Measurements from ENCODE around the gene HDDC3.

Gene HDDC3

GRCh38 chr15:90885432-90886290, 46.7 kb downstream of the HDDC3 start:
- no peak for TF ChIP-seq EGR1 (IDR thresholded peaks at IDR 0.05)
- TF ChIP-seq RAD21 (IDR thresholded peaks at IDR 0.05; ENCODE audit: low read depth): peak; percentile 97
- peak; percentile 72; the same call in 1 of the 2 replicates for TF ChIP-seq ZBTB7A (IDR thresholded peaks at IDR 0.05; ENCODE audit: low read depth)

GRCh38 chr15:90884719-90885431, 47.5 kb downstream of the HDDC3 start:
- TF ChIP-seq EGR1 (IDR thresholded peaks at IDR 0.05): no peak
- TF ChIP-seq CREB1 (IDR thresholded peaks at IDR 0.05; ENCODE audit: low read depth): no peak
- TF ChIP-seq ZBTB7A (IDR thresholded peaks at IDR 0.05; ENCODE audit: low read depth): no peak
- no peak for TF ChIP-seq FOXM1 (IDR thresholded peaks at IDR 0.05; ENCODE audit: borderline replicate concordance, low read depth)
- TF ChIP-seq EP300 (IDR thresholded peaks at IDR 0.05; ENCODE audit: borderline replicate concordance): no peak
- no peak for TF ChIP-seq CEBPB (IDR thresholded peaks at IDR 0.05)
- TF ChIP-seq USF1 (IDR thresholded peaks at IDR 0.05): no peak
- TF ChIP-seq MAX (IDR thresholded peaks at IDR 0.05): no peak
- no peak for TF ChIP-seq YY1 (IDR thresholded peaks at IDR 0.05; ENCODE audit: low read depth)
- no peak for TF ChIP-seq TEAD4 (IDR thresholded peaks at IDR 0.05)
- no peak for TF ChIP-seq NFIC (IDR thresholded peaks at IDR 0.05)
- no peak for TF ChIP-seq TCF12 (IDR thresholded peaks at IDR 0.05; ENCODE audit: low read depth)
- TF ChIP-seq TAF1 (IDR thresholded peaks at IDR 0.05; ENCODE audit: low read depth): no peak
- TF ChIP-seq RAD21 (IDR thresholded peaks at IDR 0.05; ENCODE audit: low read depth): no peak
- TF ChIP-seq, protein P1, sequence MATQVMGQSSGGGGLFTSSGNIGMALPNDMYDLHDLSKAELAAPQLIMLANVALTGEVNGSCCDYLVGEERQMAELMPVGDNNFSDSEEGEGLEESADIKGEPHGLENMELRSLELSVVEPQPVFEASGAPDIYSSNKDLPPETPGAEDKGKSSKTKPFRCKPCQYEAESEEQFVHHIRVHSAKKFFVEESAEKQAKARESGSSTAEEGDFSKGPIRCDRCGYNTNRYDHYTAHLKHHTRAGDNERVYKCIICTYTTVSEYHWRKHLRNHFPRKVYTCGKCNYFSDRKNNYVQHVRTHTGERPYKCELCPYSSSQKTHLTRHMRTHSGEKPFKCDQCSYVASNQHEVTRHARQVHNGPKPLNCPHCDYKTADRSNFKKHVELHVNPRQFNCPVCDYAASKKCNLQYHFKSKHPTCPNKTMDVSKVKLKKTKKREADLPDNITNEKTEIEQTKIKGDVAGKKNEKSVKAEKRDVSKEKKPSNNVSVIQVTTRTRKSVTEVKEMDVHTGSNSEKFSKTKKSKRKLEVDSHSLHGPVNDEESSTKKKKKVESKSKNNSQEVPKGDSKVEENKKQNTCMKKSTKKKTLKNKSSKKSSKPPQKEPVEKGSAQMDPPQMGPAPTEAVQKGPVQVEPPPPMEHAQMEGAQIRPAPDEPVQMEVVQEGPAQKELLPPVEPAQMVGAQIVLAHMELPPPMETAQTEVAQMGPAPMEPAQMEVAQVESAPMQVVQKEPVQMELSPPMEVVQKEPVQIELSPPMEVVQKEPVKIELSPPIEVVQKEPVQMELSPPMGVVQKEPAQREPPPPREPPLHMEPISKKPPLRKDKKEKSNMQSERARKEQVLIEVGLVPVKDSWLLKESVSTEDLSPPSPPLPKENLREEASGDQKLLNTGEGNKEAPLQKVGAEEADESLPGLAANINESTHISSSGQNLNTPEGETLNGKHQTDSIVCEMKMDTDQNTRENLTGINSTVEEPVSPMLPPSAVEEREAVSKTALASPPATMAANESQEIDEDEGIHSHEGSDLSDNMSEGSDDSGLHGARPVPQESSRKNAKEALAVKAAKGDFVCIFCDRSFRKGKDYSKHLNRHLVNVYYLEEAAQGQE (IDR thresholded peaks at IDR 0.05; ENCODE audit: low read depth): no peak

GRCh38 chr15:90883976-90884718, 48.2 kb downstream of the HDDC3 start, which contains the start of gene FES:
FES (plus strand) TSS chr15:90884504; CDS start chr15:90885046, 542 bp downstream.
- TF ChIP-seq NFIC (IDR thresholded peaks at IDR 0.05) (no peak), TEAD4 (IDR thresholded peaks at IDR 0.05) (no peak), CEBPB (IDR thresholded peaks at IDR 0.05) (no peak), ZBTB7A (IDR thresholded peaks at IDR 0.05; ENCODE audit: low read depth) (no peak), RAD21 (IDR thresholded peaks at IDR 0.05; ENCODE audit: low read depth) (no peak), CREB1 (IDR thresholded peaks at IDR 0.05; ENCODE audit: low read depth) (no peak), USF1 (IDR thresholded peaks at IDR 0.05) (no peak), TCF12 (IDR thresholded peaks at IDR 0.05; ENCODE audit: low read depth) (no peak), YY1 (IDR thresholded peaks at IDR 0.05; ENCODE audit: low read depth) (no peak), EP300 (IDR thresholded peaks at IDR 0.05; ENCODE audit: borderline replicate concordance) (no peak), FOXM1 (IDR thresholded peaks at IDR 0.05; ENCODE audit: borderline replicate concordance, low read depth) (no peak), TAF1 (IDR thresholded peaks at IDR 0.05; ENCODE audit: low read depth) (no peak), EGR1 (IDR thresholded peaks at IDR 0.05) (no peak), MAX (IDR thresholded peaks at IDR 0.05) (no peak)
- TF ChIP-seq, protein P1 (IDR thresholded peaks at IDR 0.05; ENCODE audit: low read depth): no peak

DNA sequence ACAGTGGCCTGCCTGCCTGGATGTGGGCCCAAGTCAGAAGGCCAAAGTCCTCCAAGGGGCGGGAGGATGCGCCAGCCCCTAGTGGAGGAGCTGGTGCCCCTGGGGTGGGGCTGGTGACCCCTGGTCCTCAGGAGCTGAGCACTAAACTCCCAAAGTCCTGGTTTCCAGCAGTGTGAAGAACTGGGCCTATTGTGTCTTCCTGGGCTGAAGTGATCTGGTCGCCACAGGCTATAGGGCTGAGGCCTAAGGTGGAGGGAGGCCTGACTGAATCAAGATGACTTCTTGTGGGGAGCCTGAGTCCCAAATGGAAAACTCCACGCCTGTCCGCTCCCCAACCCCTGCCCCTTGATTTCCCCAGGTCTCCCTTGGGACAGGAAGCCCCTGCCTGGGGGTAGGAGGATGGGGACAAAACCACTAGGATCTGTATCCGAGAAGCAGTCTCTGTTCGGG, 48.8 kb downstream of the HDDC3 start:
- no peak for TF ChIP-seq YY1 (IDR thresholded peaks at IDR 0.05; ENCODE audit: low read depth)
- no peak for TF ChIP-seq EP300 (IDR thresholded peaks at IDR 0.05; ENCODE audit: borderline replicate concordance)
- no peak for TF ChIP-seq EGR1 (IDR thresholded peaks at IDR 0.05)
- no peak for TF ChIP-seq TEAD4 (IDR thresholded peaks at IDR 0.05)
- TF ChIP-seq RAD21 (IDR thresholded peaks at IDR 0.05; ENCODE audit: low read depth): no peak
- TF ChIP-seq CEBPB (IDR thresholded peaks at IDR 0.05): no peak

All from Ishikawa (cell line).